ENCODE results near the gene C19orf85.

The C19orf85 gene

DNA sequence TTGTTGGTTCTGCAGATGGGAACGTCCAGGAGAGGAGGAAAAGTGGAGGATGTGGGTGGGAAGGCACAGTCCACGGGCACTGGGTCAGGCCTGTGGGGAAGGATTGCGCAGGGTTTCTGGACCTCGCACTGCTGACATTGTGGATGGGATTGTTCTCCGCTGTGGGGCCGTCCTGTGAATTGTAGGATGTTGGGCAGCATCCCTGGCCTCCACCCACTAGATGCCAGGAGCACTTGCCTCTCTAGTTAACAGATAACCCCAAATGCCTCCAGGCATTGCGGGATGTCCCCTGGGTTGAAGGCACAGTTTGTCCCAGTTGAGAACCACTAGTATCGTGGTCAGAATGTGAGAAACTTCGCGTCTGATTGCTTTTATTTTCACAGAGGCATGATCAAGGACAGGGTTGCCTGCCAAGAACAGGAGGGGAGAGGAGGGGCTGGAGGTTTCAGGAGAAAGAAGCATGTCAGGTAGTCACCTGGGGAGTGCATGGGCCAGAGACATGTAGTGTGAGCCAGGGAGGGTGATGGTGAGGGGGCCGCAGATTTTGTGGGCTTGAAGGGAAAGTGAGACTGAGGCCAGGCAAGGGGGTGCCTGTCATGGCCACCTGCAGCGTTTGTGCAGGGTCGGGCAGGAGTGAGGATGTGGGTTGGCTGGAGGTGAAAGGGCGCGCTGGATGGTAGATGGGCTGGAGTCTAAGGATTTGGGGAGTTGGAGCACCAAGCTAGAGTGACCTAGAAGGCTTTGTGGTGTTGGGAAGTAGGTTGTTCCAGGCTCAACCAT is 15.1 kb upstream of the C19orf85 start:
- TF ChIP-seq JUND (IDR thresholded peaks at IDR 0.05; ENCODE audit: low read depth), result no peak
- no peak for DNase-seq (ENCODE audit: low read depth in 1 of 2, low spot score in 1 of 2)
- in situ Hi-C loops (cut with HindIII; ENCODE audit: low pct_unique_long_range_greater_than_20kb, low sequenced_read_pairs), result no loop called here

DNA sequence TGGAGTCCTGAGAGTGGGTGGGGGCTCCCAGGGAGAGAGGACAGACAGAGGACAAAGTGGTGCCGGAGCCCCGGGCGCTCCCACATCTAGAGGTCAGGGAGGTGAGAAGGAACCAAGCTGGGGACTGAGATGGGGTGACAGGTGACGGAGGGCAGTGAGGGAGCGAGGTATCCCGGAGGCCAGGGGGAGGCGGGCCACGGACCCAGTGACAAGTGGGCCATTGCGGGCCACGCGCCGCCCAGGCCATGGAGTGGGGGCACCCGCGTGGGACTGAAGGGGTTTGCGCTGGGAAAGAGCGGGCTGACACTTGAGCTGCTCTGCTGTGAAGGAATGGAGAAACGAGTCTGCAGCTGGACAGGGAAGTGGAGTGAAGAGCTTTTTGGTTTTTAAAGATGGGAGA is 14.5 kb upstream of the C19orf85 start:
- DNase-seq (ENCODE audit: low read depth in 1 of 2, low spot score in 1 of 2), result no peak
- TF ChIP-seq JUND (IDR thresholded peaks at IDR 0.05; ENCODE audit: low read depth), result no peak
- in situ Hi-C loops (cut with HindIII; ENCODE audit: low pct_unique_long_range_greater_than_20kb, low sequenced_read_pairs), result no loop called here

DNA sequence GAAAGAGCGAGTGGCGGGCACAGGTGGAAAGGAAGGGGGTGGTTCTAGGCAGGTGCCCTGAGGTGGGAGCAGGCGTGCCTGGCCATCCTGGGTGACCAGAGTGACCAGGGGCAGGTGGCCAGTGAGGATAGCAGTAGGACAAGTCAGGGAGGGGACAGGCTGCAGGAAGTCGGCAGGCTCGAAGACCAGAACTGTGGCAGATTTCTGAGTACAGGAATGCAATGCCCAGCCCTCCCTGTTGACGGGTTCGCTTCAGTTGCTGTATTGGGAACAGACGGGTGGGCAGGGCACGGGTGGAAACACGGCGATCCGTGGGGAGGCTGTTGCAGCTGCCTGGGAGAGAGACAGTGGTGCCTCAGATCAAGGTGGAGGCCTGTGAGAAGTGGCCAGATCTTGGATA is 13.8 kb upstream of the C19orf85 start:
- TF ChIP-seq JUND (IDR thresholded peaks at IDR 0.05; ENCODE audit: low read depth), result no peak
- DNase-seq (ENCODE audit: low read depth in 1 of 2, low spot score in 1 of 2), result no peak
- in situ Hi-C loops (cut with HindIII; ENCODE audit: low pct_unique_long_range_greater_than_20kb, low sequenced_read_pairs), result no loop called here

DNA sequence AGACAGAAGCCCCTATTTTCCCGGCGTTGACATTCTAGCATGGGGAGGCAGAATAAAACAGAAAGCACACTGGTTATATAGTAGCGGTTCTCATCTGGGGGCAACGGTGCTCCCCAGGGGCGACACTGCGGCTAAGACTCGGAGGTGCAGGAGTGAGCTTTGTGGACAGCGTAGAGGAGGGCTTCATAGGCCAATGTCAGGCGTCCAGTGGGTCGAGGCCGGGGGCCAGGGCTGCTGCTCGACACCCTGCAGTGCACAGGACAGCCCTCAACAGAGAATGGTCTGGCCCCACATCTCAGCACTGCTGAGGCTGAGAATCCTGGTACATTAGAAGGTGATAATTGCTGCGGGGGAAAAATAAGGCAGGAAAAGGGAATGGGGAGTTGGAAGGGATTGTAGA is 13.4 kb upstream of the C19orf85 start:
- DNase-seq (ENCODE audit: low read depth in 1 of 2, low spot score in 1 of 2), result no peak
- TF ChIP-seq JUND (IDR thresholded peaks at IDR 0.05; ENCODE audit: low read depth), result no peak
- in situ Hi-C loops (cut with HindIII; ENCODE audit: low pct_unique_long_range_greater_than_20kb, low sequenced_read_pairs), result no loop called here

DNA sequence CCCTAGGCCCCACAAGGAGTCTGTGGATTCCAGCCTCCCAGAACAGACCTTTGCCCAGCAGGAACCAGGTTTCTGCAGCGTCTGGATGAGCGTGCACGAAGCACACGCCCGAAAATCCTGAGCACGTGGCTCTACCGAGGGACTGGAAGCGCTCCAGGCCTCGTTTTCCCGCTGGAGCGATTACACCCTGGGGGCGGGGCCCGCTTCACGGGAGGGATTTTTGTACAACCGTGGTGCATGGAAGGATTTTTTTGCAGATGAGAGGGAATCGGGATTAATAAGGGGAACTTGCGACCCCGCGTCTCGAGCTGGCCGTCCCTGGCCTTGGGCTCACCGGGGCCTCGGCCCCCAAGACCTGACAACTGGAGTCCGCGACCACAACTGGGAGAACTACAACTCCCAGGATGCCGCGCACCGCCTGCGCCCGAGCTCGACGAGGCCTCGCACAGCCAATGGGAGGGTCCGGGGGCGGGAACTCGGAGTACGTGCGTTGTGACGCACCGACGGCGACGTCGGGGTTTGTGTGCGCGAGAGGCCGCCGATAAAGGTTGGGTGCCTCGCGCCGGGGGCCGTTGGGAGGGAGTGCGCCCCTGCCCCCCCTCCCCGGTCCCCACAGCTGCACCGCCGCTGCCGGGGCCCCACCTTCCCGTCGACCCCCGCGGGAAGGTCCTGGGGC is 11.7 kb upstream of the C19orf85 start, which contains the start of gene ZNF628:
Gene ZNF628, plus strand, starts transcription at position 518 of the 676 bp plus-strand sequence. CDS start 3,294 bp downstream, outside the sequence.
- no peak for TF ChIP-seq JUND (IDR thresholded peaks at IDR 0.05; ENCODE audit: low read depth)
- in situ Hi-C loops (cut with HindIII; ENCODE audit: low pct_unique_long_range_greater_than_20kb, low sequenced_read_pairs), result no loop called here
- peak; percentile 98 for DNase-seq (ENCODE audit: low read depth in 1 of 2, low spot score in 1 of 2)

DNA sequence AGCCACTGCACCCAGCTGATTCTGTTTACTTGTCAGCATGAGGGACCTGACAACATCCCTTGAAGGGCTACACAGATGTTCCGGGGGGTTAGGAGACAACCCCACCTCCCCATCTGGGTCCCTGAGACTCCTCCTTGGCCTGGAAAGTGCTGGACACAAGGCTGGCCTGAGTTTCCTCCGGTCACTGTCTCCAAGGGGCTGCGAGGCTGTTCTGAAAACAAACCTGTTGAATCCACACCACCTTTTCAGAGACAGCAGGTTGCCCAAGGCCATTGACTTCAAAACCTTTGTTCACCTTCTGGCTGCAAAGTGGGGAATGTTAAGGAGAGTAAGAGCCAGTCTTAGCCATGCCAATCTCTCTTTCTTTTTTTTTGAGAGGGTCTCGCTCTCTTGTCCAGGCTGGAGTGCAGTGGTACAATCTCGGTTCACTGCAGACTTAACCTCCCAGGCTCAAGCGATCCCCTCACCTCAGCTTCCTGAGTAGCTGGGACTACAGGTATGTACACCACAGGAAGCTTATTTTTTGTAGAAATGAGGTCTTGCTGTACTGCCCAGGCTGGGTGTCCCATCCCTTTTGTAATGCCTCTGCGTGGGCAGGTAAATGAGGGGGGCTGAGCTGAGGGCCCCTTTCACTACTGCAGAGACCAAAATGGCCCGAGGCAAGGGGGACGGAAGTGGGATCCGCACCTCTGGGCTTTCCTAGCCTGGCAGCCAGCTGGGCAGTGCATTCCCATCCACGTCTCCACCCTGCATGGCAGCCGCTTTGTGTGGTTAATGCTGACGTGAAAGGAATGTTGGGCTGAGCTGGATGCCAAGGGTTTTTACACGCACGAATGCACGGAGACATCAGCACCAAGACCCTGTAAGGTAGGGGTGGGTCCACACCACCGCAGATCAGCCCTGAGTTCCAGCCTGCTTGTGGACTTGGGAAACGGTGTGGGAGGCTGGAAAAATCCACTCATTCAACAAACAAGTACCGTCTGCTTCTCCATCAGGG is 10.0 kb upstream of the C19orf85 start:
- no peak for DNase-seq (ENCODE audit: low read depth in 1 of 2, low spot score in 1 of 2)
- in situ Hi-C loops (cut with HindIII; ENCODE audit: low pct_unique_long_range_greater_than_20kb, low sequenced_read_pairs), result no loop called here
- TF ChIP-seq JUND (IDR thresholded peaks at IDR 0.05; ENCODE audit: low read depth), result no peak

DNA sequence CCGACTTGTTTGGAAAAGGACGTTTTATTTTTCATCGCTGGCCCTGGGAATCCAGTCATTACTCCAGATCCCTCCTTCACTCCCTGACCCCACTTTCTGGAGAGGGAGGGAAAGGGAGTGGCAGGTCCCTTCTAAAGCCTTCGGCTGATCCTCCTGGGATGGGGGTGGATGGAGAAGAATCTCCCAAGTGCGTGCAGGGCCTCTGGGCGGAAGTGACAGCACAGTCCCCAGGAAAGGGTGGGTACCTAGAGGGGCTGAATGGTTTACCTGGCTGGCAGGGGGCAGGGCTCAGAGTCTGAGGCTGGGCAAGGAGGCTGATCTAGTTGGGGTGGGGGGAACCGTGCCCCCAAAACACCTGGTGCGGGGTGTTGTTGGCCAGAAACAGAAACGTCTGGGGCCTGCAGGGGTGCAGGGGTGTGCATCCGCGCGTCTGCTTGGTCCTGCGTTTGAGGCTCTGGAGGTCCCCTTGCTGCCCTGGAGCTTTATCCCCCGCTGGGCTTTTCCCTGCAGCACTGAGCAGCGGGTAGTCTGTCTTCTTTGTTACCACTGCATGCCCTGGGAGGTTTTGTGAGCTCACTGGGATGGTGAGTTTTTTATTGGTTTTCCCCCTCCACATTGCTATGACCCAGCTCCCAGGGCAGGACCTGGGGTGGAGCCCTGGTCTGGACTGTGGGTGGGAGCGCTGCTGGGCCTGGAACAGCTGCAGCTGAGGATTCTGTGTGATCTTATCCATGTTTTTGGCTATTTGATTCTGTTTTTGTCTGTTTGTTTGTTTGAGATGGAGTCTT is 8.9 kb upstream of the C19orf85 start:
- no peak for TF ChIP-seq JUND (IDR thresholded peaks at IDR 0.05; ENCODE audit: low read depth)
- DNase-seq (ENCODE audit: low read depth in 1 of 2, low spot score in 1 of 2), result no peak
- in situ Hi-C loops (cut with HindIII; ENCODE audit: low pct_unique_long_range_greater_than_20kb, low sequenced_read_pairs), result no loop called here

DNA sequence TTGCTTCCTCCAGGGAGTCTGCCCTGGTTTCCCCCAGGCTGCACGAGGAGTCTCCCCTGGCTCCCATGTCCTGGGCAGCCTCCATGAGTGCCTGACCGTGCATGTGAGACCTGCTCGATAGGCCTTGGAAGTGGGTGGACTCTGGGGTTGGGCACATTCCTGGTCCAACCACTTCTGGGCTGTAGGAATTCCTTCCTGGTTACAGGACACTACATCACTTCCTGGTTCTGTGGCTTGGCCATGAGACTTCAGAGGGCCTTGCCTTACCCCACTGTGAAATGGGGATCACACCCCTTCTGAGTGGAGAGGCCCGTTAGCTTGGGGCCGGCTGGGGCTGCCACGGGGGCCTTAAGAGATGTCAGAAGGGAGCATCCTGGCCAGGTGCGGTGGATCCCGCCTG is 7.9 kb upstream of the C19orf85 start:
- in situ Hi-C loops (cut with HindIII; ENCODE audit: low pct_unique_long_range_greater_than_20kb, low sequenced_read_pairs), result no loop called here
- TF ChIP-seq JUND (IDR thresholded peaks at IDR 0.05; ENCODE audit: low read depth), result no peak
- peak in 1 of 2 experiments; percentile 75 for DNase-seq (ENCODE audit: low read depth in 1 of 2, low spot score in 1 of 2)

DNA sequence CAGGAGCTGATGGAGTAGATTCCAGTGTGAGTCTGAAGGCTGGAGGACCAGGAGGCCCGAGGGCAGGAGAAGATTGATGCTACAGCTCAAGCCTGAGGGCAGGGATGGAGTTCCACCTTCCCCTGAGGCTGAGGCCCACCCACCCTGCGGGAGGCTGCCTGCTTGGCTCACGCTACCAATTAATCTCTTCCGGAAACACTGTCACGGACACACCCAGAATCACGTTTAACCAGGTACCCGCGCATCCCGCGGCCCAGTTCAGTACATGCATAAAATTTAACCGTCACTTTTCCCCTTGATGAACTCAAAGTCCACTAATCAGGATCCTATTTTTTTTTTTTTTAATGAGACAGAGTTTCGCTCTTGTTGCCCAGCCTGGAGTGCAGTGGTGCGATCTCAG is 6.7 kb upstream of the C19orf85 start:
- no peak for DNase-seq (ENCODE audit: low read depth in 1 of 2, low spot score in 1 of 2)
- no peak for TF ChIP-seq JUND (IDR thresholded peaks at IDR 0.05; ENCODE audit: low read depth)
- in situ Hi-C loops (cut with HindIII; ENCODE audit: low pct_unique_long_range_greater_than_20kb, low sequenced_read_pairs), result no loop called here

DNA sequence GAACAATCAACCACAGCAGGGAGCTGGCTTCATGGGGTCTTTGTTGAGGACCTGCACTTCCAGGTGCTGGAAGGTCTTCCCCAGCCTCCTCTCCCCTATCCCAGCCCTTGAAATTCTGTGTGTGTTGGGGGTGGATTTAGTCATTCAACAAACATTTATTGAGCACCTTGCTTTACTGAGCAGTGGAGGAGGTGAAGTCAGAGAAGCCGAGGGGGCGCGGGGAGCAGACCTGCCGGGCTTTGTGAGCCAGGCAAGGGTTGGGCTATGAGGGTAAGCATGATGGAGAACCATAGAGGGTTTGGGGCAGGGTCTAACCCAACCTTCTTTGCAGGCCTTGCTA is 3.5 kb upstream of the C19orf85 start:
- in situ Hi-C loops (cut with HindIII; ENCODE audit: low pct_unique_long_range_greater_than_20kb, low sequenced_read_pairs), result no loop called here
- no peak for TF ChIP-seq JUND (IDR thresholded peaks at IDR 0.05; ENCODE audit: low read depth)
- no peak for DNase-seq (ENCODE audit: low read depth in 1 of 2, low spot score in 1 of 2)

DNA sequence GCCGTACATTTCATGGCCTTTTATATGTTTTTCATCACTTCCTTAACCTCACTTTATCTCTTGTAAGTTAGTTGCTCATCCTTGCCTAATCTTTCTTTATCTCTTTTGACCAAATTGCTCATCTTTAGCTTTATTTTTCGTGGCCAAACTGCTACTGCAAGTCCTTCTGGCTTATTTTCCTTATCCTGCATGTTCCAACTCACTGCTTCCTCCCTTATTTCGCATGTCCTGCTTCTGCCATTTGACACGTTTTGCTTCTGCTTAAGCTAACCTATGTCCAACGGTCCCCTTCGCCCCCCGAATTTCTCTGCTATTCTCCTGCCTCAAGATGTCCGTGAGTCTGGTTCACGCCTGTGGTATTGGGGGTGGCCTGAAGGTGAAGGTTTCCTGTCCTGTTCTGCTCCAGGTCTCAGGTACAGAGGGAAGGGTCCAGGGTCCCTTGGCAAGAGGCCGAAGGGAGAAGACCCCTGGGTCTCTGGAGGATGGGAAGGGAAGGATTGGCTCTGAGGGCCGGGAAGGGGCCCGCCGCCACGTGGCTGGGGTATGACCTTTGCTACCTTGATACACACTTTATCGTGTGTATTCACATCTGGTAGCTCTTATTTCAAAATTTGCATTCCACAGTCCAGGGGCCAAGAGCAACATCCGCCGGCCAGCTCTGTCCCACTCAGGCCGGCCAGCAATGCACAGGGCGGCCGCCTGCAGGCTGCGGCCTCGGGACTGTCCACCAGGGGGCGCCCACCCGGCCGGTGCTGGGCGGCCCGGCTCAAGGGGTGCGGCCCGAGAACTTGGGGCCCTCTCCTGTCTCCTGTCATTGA is 2.9 kb upstream of the C19orf85 start:
- in situ Hi-C loops (cut with HindIII; ENCODE audit: low pct_unique_long_range_greater_than_20kb, low sequenced_read_pairs), result no loop called here
- no peak for TF ChIP-seq JUND (IDR thresholded peaks at IDR 0.05; ENCODE audit: low read depth)
- DNase-seq (ENCODE audit: low read depth in 1 of 2, low spot score in 1 of 2), result peak; percentile 50 to 61
